H1 (cell line): Measurements from ENCODE around the gene RAB11B.
"Not testable (repeated sequence)": the region's sequence is repeated elsewhere in the genome, so short reads cannot be mapped to it uniquely, and the experiment has no call there.

Experiments used
- ATF3 ChIP-seq: IDR thresholded peaks from 2 replicates; pipeline ENCODE4 v1.6.1; 2011; ENCODE audit warnings: low read depth, mild to moderate bottlenecking, low read length; ENCODE audit not compliant: insufficient read depth
- CHD1 ChIP-seq: IDR thresholded peaks from 2 replicates; pipeline ENCODE4 v1.6.1; 2012; ENCODE audit warnings: low read depth, low read length, improper control_type of control experiment
- CTCF ChIP-seq, 3 experiments: IDR thresholded peaks; 1 replicate in 2 of 3; 2 replicates in 1 of 3; pipeline versions ENCODE4 v1.5.1 to v1.6.1; 2011; ENCODE audit warnings: low read length in 3 of 3, mild to moderate bottlenecking in 3 of 3, inconsistent platforms in 2 of 3, low read depth in 1 of 3, moderate library complexity in 1 of 3; ENCODE audit not compliant: insufficient read depth in 1 of 3; ENCODE audit errors: control extremely low read depth in 1 of 3
- EZH2 ChIP-seq: fragments of 200-600 bp; sonication (generic); IDR thresholded peaks from 2 replicates; pipeline ENCODE4 v1.7.1; 2012; ENCODE audit warnings: low read depth, mild to moderate bottlenecking, moderate library complexity, low read length, inconsistent platforms; ENCODE audit not compliant: severe bottlenecking
- JUN ChIP-seq: IDR thresholded peaks from 2 replicates; pipeline ENCODE4 v1.6.1; 2011; ENCODE audit warnings: low read depth, mild to moderate bottlenecking, improper control_type of control experiment, low read length
- POLR2AphosphoS5 ChIP-seq: IDR thresholded peaks from 2 replicates; pipeline ENCODE4 v1.6.1; 2011; ENCODE audit warnings: low read depth, low read length

DNA sequence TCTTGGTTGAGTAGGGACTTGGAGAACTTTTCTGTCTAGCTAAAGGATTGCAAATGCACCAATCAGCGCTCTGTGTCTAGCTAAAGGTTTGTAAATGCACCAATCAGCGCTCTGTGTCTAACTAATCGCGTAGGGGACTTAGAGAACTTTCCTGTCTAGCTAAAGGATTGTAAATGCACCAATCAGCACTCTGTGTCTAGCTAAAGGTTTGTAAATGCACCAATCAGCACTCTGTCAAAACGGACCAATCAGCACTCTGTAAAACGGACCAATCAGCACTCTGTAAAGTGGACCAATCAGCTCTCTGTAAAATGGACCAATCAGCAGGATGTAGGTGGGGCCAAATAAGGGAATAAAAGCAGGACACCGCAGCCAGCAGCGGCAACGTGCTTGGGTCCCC is 3.7 kb upstream of the RAB11B start:
- TF ChIP-seq EZH2; JUN; CHD1; POLR2AphosphoS5; ATF3; CTCF (IDR thresholded peaks at IDR 0.05; ENCODE audit: control extremely low read depth in 1 of 3, insufficient read depth in 1 of 3, low read depth in 1 of 3, low read length in 3 of 3): not testable (repeated sequence)
